Measurements from ENCODE around the gene BMP15. TPM values are rescaled to one million over a fixed set of nuclear protein-coding genes. Genes with fewer than 3 reads are reported as not detected.

BMP15 gene
- total RNA-seq (2022; extraction: Qiagen RNA extraction; ENCODE audit: low read depth), result not detected in 5 replicates

GRCh38 chrX:50910685-50911176, at the start of gene BMP15:
TSS of gene BMP15 (plus strand) at chrX:50910735. CDS start at chrX:50910784, 49 bp downstream.

Other genes starting within 250 kb of the BMP15 start
- not detected in 5 replicates for gene SHROOM4, start 96.5 kb upstream of the BMP15 start, total RNA-seq (2022; extraction: Qiagen RNA extraction; ENCODE audit: low read depth)

Data from A549 treated with DMSO at 1 μM for 4 hours (cell line).